ENCODE results near the gene BAK1.
"Not testable (repeated sequence)": the region's sequence is repeated elsewhere in the genome, so short reads cannot be mapped to it uniquely, and the experiment has no call there.

BAK1 gene

DNA sequence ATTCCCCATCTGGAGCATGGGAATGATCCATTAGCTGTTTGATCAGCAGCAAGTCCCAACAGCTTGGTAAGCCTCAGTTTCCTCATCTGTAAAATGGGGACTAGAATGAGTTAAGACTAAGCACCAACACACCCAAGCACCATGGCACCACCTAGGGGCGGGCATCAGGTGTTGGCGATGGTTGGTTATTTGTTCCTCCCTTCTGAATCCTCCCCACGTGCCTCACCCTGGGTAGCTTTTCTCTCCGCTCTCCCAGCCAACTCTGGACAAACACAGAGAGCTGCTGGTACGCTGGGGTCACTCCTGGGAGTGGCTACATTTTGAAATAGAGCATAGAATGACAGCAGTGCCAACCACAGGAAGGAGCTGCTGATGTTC, 27.7 kb upstream of the BAK1 start:
- DNase-seq (ENCODE audit: low read depth), result no peak

DNA sequence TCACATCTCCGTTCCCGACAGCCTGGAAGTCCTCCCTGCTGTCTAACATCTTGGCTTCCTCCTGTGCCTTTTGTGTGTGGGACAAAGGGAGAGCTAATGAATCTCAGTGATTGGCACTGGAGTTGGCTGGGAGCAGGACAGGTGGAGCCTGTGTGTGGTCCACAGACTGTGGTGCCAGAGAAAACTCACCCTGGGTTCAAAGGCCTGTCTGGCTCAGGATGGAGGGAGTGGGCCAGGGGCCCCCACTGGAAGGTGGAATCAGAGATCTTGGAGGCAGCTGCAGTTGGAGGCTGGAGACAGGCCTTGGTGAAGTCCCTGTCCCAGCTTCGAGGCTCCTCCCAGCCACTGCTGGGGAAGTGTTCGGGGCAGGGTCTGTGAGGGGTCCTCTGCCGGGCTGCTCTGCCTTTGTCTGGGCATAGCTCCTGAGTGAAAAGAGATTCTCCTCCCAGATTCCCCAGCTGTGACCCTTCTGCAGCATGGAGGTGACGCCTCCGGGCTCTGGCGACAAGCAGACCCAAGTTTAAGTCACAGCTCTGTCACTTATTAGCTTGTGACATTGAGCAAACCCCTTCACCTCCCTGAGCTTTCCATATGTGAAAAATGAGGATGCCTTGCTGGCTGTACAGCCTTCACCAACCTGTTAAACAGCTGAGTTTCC, 27.2 kb upstream of the BAK1 start:
- no peak for DNase-seq (ENCODE audit: low read depth)

DNA sequence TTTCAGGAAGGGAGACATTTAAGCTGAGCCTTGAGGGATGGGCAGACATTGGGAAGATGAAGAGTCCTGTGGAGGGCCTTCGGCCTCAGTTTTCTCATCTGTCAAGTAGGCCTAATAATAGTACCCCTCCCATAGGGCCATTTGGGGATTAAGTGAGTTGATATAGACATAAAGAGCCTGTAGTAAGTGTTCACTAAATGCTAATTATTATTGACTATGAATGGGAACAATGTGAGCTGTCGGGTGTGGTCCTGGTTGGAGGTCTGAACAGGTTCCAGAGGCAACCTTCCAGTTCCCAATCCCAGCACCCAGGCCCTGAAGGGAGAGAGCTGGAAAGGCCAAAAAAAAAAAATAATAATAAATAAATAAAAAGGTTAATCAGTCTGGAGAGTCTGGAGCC, 26.6 kb upstream of the BAK1 start:
- DNase-seq (ENCODE audit: low read depth), result no peak

DNA sequence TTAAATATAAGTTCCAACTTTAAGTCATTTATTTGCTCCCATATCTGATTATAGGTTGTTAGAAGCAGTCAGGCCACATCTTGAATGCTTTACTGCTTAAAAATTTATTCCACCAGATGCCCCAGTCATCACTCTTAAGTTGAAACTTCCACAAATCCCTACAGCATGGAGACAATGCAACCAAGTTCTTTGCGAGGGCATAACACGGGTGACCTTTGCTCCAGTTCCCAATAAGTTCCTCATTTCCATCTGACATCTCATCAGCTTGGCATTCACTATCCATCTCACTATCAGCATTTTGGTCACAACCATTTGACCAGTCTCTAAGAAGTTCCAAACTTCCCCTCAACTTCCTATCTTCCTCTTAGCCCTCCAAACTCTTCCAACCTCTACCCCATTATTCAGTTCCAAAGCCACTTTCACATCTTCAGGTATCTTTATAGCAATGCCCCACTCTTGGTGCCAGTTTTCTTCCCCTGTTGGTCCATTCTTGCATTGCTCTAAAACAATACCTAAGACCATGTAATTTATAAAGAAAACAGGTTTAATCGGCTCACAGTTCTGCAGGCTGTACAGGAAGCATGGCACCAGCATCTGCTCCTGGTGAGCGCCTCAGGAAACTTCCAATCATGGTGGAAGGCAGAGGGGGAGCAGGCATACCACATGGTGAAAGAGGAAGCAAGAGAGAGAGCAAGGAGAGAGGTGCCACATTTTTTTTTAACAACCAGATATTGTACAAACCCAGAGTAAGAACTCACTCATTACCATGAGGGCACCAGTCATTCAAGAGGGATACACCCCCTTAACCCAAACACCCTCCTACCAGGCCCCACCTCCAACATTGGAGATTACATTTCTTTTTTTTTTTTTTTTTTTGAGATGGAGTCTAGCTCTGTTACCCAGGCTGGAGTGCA, 25.1 kb upstream of the BAK1 start:
- no peak for DNase-seq (ENCODE audit: low read depth)

DNA sequence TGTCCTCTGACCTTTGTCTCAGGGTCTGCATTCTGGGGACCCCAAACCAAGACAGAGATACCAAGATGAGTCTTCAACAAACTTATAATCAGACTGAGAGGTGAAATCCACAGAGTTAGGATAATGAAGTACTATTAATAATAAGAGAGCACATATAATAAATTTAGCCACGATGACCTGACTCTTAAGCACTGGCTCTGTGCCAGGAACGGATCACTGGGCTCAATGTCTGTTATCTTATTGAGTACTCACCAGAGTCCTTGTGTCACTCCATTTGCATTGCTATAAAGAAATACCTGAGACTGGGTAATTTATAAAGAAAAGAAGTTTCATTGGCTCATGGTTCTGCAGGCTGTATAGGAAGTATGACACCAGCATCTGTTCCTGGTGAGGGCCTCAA, 22.1 kb upstream of the BAK1 start:
- no peak for DNase-seq (ENCODE audit: low read depth)

DNA sequence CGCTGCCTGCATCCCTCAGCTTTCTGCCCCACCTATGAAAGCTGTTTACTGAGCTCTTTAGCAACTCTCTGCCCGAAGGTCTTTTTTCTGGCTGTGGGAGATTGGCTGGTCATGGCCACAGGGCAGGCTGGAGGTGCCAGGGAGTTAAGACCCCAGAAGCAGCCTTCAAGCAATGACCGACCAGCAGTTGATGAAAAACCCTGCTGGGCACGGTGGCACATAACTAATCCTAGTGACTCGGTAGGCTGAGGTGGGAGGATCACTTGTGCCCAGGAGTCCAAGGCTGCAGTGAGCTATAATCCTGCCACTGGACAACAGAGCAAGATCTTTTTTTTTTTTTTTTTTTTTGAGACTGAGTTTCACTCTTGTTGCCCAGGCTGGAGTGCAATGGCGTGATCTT, 20.7 kb upstream of the BAK1 start:
- no peak for DNase-seq (ENCODE audit: low read depth)

DNA sequence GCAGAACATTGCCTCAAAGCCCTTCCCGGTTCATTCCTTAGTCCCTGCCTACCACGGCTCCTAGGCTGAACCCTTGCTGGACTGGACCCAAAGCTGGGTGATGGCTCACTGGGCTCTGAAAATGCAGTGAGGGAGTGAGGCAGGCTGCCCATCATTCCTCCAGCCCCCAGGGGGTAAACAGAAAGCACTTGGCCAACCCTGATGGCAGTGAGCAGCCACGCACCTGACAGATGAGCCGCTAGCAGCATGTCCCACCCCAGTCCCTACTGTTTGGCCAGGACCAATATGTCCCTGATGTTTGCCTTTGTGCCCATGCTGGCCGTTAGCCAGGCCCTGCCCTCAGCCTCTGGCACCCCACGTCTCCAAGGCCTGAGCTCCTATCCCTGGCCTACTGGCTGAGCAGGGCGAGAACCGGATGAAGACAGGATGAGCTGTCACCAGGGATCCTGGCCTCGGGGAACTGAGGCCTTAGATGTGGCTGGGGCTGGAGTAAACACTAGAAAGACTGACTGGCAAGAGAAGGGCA, 19.4 kb upstream of the BAK1 start:
- no peak for DNase-seq (ENCODE audit: low read depth)

DNA sequence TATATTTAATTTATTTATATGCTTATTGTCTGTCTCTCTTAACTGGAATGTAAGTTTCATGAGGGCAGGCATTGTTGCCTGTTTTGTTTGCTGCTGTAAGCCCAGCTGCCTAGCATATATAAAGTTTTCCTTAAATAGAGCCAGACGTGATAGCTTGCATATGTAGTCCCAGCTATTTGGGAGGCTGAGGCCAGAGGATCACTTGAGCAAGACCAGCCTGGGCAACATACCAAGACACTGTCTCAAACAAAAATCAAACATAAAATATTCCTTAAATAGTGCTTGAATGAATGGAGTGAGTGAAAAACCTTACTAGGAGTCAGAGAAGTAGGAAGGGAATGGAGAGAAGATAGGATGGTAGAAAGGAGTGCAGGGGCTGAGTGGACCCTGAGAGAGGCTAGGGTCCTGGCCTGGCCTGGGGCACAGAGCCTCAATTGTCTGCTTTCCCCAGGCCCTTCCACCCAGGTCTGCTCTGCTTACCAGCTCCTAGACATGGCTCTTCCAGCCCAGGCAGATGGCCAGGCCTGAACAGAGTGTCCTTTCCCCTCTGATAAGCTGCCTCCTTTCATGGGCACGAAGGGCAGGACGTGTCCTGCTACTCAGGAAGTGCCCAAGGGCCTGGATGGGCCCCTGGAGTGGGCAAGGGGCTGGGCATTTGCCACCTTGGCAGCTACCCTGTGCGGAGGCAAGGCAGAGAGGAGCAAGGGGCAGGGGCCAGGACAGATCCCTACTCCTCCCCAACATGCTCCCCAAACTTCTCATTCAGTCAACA, 17.7 kb upstream of the BAK1 start:
- no peak for DNase-seq (ENCODE audit: low read depth)

DNA sequence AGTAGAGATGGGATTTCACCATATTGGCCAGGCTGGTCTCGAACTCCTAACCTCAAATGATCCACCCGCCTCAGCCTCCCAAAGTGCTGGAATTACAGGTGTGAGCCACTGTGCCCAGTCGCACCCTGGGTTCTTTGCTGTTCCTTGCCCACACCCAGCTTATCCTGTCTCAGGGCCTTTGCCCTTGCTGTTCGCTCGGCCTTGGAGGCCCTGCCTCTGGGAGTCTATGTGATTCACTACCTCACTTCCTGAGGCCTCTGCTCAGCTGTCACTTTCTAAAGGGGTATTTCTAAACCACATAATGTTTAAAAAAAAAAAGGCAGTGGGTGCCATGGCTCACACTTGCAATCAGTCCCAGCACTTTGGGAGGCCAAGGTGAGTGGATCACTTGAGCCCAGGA, 16.8 kb upstream of the BAK1 start:
- not testable (repeated sequence) for DNase-seq (ENCODE audit: low read depth)

DNA sequence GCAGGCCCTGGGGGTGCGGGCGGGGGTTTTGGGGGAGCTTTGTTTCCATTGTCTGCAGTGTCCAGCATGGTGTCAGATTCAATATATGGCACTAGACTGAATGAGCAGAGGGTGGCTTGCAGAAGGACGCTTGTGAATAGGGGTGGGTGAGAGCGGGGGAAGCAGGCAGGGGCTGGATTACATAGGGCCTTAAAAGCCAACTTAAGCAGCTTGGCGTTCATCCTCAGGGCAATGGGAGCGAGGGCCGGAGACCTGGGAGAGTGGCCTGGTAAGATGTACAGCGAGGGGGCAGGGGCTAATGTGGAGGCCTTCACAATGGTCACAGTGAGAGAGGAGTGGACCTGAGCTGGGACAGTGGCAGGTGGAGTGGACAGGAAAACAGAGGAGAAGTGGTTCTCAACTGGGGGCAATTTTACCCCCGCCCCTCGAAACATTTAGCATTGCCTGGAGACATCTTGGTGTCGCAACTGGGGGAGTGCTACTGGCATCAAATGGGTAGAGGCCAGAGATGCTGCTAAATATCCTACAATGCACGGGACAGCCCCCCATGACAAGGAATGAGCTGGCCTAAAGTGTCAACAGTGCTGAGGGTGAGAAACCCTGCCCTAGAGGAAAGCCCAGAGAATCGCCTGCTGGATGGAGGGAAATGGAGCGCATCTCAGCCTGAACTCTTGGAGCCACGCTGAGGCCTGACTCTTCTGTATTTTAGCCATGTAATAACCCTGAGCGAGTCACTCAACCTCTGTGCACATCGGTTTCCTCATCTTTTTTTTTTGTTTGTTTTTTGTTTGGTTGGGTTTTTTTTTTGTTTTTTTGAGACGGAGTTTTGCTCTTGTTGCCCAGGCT, 15.1 kb upstream of the BAK1 start:
- DNase-seq (ENCODE audit: low read depth), result no peak

DNA sequence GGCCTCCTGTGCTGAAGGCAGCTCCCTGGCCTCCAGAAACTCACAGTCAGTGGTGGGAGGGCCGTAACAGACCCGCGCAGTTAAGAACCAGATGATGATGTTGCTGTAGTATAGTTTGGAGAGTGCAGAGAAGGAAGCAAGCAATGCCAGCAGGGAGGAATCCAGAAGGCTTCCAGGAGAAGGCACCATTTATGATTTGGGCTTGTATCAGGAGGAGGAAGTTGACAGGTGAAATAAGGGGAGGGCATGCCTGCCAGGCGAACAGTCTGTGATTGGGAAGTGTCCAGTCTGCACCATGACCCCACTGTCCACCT, 13.3 kb upstream of the BAK1 start:
- no peak for DNase-seq (ENCODE audit: low read depth)

DNA sequence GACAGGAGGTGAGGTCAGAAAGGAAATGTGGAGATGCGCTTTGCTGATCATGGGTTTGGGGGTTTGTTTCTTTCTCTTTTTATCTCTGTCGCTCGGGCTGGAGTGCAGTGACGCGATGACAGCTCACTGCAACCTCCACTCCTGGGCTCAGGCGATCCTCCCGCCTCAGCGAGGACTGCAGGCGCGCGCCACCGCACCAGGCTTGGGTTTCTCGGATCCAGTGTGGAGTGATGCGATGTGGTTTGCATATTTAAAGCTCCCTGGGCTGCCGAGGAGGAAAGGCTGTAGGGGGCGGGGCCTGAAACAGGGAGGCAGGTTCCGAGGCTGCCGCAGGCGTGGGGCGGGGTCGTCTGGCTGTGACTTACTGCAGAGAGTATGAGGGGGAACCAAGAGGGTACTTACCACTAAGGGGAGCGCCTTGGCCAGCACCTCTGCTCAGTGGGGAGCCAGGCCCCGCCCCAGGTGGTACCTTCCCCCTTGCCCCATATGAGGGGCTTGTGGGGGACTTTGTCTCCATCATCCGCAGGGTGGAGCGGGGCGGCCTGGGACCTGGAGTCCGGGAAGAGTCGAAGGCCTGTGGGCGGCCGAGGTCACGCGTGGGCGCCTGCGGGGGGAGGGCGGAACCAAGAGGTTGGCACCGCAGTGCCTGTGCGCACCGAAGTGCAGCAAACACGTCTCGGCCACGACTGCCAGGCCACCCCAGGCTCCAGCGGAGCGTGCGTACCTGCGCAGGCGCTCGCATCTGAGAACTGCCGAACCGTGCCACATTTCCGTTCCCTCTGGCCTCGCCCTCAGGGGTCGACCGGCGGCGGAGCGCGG, 12.7 kb upstream of the BAK1 start:
- no peak for DNase-seq (ENCODE audit: low read depth)

DNA sequence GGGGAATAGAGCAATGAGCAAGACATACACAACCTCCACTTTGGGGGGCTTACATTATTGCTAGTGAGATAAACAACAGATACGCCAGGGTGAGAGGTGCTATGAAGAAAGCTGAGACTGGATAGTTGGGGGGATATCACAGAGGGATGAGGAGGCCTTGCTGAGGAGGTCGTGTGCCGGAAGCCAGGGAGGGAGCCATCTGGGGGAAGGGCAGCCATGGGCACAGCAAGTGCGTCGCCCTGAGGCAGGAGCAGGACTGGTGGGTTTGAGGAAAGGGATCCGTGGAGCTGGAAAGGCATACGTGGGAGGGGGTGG, 12.2 kb upstream of the BAK1 start:
- no peak for DNase-seq (ENCODE audit: low read depth)

DNA sequence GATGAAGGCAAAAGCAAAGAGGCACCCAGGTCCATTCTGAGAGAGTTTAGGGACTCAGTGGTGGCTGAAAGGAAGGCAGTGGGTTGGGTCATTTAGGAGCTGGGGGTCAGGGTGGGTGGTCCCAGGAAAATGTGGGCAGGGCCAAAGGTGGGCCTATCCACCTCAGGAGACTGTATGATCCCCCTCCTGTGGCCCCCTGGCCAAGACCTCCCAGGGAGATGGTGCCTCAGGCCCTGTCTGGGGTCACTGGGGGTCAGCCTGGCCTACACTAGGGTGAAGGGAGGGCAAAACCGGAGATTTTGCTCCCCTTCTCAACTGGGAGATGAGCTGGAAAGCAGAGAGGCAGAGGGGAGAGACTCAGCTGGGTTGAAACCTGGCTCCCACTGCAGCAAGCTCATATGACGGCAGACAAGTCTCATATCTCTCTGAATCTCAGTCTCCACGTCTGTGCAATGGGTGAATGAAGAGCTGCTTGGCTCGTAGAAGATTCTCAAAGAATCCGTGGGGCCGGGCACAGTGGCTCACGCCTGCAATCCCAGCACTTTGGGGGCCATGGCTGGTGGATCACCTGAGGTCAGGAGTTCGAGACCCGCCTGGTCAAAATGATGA, 11.5 kb upstream of the BAK1 start:
- no peak for DNase-seq (ENCODE audit: low read depth)

DNA sequence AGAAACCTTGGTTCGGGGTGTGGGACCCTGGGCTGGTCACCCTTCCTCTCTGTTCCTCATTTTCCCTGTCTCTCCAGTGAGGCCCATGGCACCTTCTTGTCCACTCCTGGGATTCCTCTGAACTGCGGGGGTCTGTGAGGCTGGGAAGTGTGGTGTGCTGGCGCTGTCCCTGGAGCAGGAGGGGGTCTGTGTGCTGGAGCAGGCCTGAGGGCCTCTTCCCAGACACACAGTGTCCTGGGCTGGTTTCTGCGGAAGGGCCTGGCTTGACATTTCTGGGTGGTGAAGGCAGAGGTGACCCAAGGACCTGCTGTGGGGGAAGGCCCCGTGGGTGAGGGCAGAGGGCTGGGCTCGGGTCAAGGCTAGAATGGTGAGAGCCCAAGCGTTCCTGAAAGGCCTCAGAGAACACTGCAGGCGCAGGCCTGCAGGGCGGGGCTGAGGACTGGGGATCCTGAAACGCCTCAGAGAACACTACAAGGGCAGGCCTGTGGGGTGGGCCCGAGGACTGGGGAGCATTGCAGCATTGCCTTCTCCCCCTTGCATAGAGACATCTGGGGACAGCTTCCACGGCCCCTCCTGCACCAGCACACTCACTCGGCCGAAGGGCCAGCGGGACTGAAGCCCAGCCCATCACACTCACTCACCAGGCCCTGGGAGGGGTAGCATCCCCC, 10.6 kb upstream of the BAK1 start:
- DNase-seq (ENCODE audit: low read depth), result no peak

DNA sequence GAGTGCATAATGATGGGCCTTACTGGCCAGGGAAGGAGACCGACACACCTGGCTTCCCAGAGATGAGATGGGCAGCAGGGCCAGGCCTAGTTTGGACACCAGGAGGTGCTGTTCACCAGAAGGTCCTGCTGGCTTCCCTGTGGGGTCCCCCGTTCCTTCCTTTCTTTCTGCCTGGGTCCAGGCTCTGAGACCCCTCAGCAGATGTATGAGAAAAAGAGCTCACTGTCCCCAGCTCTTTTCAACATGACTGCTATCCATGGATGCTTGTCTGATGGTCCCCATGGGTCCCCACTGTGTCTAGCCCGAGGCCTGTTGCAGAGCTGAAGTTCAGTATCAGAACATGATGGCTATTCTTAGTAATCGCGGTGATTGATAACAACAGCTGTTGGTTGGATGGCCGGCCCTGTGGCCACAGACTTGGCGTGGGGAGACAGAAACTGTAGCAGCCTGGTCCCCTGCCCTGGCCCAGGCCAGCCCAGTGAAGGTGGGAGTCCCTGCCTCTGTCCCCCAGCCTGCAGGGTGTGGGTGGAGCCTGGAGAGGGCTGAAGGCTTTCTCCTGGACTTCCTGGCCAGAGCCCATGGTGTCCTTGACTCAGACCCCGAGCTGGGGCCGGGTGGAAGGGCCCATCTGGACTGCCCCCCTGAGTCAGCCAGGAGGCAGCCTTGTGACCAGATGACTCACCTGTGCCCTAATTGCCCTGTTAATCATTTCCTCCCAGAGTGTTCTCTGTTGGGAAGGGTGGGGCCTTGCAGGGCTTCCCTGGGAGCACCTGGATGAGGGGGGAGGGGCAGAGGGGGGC, 9.9 kb upstream of the BAK1 start:
- DNase-seq (ENCODE audit: low read depth), result no peak

DNA sequence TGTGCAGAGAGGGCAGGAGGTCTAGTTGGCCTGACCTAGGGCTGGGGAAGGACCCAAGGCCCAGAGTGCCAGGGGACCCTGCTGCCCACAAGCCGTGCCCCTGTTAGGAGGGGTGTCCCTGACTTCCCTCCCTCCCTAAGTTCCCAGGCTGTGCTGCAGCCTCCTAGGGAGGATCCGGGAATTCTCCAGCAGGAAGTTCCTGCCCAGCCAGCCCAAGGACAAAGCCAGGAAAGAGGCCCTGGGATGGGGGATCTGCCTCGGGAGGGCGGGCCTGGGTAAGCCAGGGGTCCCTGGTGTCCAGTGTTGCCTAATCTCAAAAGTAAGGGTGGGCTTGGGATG, 9.3 kb upstream of the BAK1 start:
- no peak for DNase-seq (ENCODE audit: low read depth)

DNA sequence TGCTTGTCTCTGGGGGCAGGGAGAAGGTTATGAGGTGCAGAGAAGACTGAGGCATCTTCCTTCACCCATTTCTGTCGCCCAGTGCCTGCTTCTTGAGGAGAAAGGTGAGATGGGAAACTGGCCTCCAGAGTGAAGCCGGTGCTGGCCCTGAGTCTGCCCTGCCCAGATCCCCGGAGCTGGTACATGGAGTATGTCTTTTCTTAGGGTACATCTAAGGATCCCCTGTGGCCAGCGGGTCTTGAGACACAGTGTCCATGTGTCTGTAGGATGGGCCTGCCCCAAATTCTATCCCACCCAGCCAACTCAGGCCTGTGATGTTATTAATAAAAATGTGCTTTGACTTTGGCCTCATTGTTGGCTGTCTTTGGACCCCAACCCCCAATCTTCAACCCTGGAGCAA, 8.8 kb upstream of the BAK1 start:
- DNase-seq (ENCODE audit: low read depth), result no peak

DNA sequence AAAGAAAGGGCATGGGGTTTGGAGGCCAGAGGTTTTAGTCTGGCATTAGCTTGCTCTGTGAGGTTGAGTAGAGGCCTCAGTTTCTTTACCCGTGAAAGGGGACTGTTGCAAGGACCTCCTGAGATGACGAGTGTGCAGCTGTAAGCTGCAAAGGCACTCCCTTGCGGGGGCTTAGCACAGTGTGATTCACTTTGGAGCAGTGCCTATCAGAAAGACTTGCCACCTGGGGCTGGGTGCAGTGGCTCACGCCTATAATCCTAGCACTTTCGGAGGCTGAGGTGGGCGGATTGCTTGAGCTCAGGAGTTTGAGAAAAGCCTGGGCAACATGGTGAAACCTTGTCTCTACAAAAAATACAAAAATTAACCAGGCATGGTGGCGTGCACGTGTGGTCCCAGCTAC, 7.5 kb upstream of the BAK1 start:
- DNase-seq (ENCODE audit: low read depth), result no peak

Measured in stimulated activated CD8-positive, alpha-beta memory T cell treated with anti-CD3 and anti-CD28 coated beads, Interleukin-4, amount 100 ng/mL, for 24 hours (primary cell).